ENCODE results near the gene INTS3.

DNA sequence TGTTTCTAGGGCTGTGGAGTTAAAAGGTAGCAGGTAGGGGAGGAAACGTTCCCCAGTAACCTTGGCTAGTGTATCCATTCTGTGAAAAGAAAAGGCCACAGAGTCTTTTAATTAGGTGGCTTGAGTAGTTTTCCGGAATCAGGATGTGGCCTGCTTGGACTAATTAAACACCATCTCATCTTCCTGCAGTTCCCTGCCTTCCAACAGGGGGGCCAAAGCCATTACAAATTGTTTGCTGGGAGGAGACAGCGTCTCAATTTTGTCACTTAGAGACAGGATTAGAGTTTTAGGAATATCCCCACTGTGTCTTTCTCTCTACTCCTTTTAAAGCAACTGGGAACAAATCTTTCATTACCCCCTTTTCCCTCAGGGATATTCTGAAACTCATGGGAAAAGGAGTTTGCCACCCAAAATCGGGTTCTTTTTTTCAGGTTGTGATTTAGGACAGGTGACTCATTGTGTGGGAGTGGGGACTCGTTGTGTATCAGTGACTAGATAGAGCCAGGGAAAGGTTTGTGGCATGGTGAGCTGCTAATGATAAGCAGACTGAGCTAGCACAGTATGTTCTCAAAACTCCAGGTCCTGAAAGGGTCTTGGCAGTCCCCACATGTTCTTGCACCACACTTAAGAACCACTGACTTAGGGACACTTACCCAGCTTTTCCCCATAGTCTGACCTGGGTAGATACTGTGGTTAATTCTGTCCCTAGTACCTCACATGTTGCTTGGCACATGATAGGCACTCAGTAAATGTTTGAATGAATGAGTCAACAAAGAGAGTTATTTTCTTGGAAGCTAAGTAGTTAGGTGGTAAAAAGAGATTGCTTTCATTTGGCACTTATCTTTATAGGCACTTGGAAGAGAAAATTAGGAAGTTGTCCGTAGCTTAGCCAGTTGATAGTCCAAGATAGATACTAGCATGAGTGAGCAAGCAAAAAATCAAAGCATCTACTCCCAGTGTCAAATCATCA is 22.5 kb downstream of the INTS3 start:
- TF ChIP-seq POLR2AphosphoS5 (IDR thresholded peaks at IDR 0.05; ENCODE audit: low read depth, low read length) (no peak), POLR2A (IDR thresholded peaks at IDR 0.05; ENCODE audit: low read depth, low read length) (no peak), TAF1 (IDR thresholded peaks at IDR 0.05; ENCODE audit: low read depth, low read length) (no peak)

Measured in GM12891 (cell line).